AG08395 (cell line): Measurements from ENCODE around the gene BCAS1.

Experiments
- DNase-seq: peaks from one replicate; pipeline ENCODE4 v3.0.0; 2012; ENCODE audit warnings: mixed read lengths, low spot score

BCAS1 gene

GRCh38 chr20:53960579-53961272, 109.7 kb downstream of the BCAS1 start:
- no peak for DNase-seq

GRCh38 chr20:53959911-53960578, 110.3 kb downstream of the BCAS1 start:
- DNase-seq, result peak; percentile 50

- DNase-seq, result no peak
Observed at GRCh38 chr20:53958260-53958659, 112.1 kb downstream of the BCAS1 start.

GRCh38 chr20:53957451-53958172, 112.8 kb downstream of the BCAS1 start:
- peak; percentile 41 for DNase-seq

- DNase-seq, result no peak
Observed at GRCh38 chr20:53956013-53956715, 114.2 kb downstream of the BCAS1 start.

GRCh38 chr20:53954723-53955658, 115.4 kb downstream of the BCAS1 start:
- DNase-seq, result no peak

- DNase-seq, result no peak
Observed at GRCh38 chr20:53952528-53953096, 117.8 kb downstream of the BCAS1 start.

GRCh38 chr20:53950578-53950977, 119.8 kb downstream of the BCAS1 start:
- DNase-seq, result no peak

GRCh38 chr20:53950031-53950430, 120.4 kb downstream of the BCAS1 start:
- DNase-seq, result no peak

- DNase-seq, result peak; percentile 94
Observed at GRCh38 chr20:53949319-53949839, 121.0 kb downstream of the BCAS1 start.

GRCh38 chr20:53948383-53949318, 121.7 kb downstream of the BCAS1 start:
- no peak for DNase-seq

GRCh38 chr20:53947501-53948195, 122.7 kb downstream of the BCAS1 start:
- DNase-seq, result no peak

GRCh38 chr20:53946106-53946505, 124.3 kb downstream of the BCAS1 start:
- DNase-seq, result no peak

GRCh38 chr20:53945478-53945877, 124.9 kb downstream of the BCAS1 start:
- no peak for DNase-seq

GRCh38 chr20:53944796-53945195, 125.6 kb downstream of the BCAS1 start:
- no peak for DNase-seq

- peak; percentile 54 for DNase-seq
Observed at GRCh38 chr20:53943522-53944291, 126.7 kb downstream of the BCAS1 start.

GRCh38 chr20:53942973-53943372, 127.4 kb downstream of the BCAS1 start:
- no peak for DNase-seq

GRCh38 chr20:53942472-53942816, 128.0 kb downstream of the BCAS1 start:
- no peak for DNase-seq
